Ovary (tissue), 9 donors: ENCODE measurements around the gene SPATC1L. TPM values are rescaled to one million over a fixed set of nuclear protein-coding genes. Genes with fewer than 3 reads are reported as not detected.

ENCODE experiments used
- DNase-seq, 5 donors: peaks; one replicate each; pipeline ENCODE4 v3.0.0-alpha.2; 2019 to 2020
- H3K27ac ChIP-seq, 2 donors: fragments of 200-600 bp; one replicate each; pipeline versions ENCODE4 v1.5.1 to v1.8.0; 2019 to 2022
- H3K27me3 ChIP-seq: fragments of 200-600 bp; one replicate; pipeline ENCODE4 v1.8.0; 2022
- H3K36me3 ChIP-seq: fragments of 200-600 bp; sonication (generic); one replicate; pipeline ENCODE4 v1.5.1; 2019
- H3K4me1 ChIP-seq: one replicate; pipeline ENCODE4 v1.8.1; 2013; ENCODE audit warnings: mild to moderate bottlenecking, moderate library complexity; ENCODE audit not compliant: insufficient read depth
- H3K4me3 ChIP-seq: fragments of 200-600 bp; sonication (generic); one replicate; pipeline ENCODE4 v1.5.1; 2017
- H3K9me3 ChIP-seq, 2 donors: fragments of 200-600 bp in 1 of 2; sonication (generic) in 1 of 2; one replicate each; pipeline versions ENCODE4 v1.5.1 to v1.8.1; 2013 to 2019; ENCODE audit warnings: mild to moderate bottlenecking in 1 of 2, moderate library complexity in 1 of 2
- EP300 ChIP-seq: sonication (generic); formaldehyde crosslinking; IDR thresholded peaks from one replicate; pipeline ENCODE4 v1.6.1; 2017; ENCODE audit warnings: antibody characterized with exemption
- POLR2A ChIP-seq: fragments of 450-650 bp; IDR thresholded peaks from one replicate; pipeline ENCODE4 v1.6.1; 2017; ENCODE audit warnings: antibody characterized with exemption, mild to moderate bottlenecking, moderate library complexity
- WGBS, 3 donors: extraction: QIAGEN DNeasy Blood & Tissue Kit in 1 of 3; methylation state at CpG; one replicate each; pipeline versions ENCODE4 v1.1.5 to v1.1.7; 2013 to 2017; 5-methylcytosine and 5-hydroxymethylcytosine counted together
- intact Hi-C, 4 donors: fragments of 100-400 bp; cut with DNase I; formaldehyde crosslinking; loops; one replicate each; pipeline versions ENCODE4 v1.11.0 to v1.15.1; 2022 to 2023
- polyA plus RNA-seq, 2 donors: library from polyadenylated mRNA; stranded (reverse); fragments of 200-250 nt in 1 of 2; fragments of 350-450 nt in 1 of 2; fragmentation: Illumina TruSeq in 1 of 2; extraction: RNeasy Lipid Tissue Mini Kit (QIAGEN cat#74804) in 1 of 2; gene quantifications; one replicate each; pipeline ENCODE4 v1.2.3, GENCODE V29; 2013 to 2014
- total RNA-seq, 7 donors: library from RNA; depleted of rRNA in 2 of 7; stranded (reverse); fragments of >200 nt in 2 of 7; fragmentation: NEBNext Ultra II Directional in 3 of 7; extraction: Animal tissue kit (Norgen Biotek cat#: 25700) in 3 of 7; gene quantifications; one replicate each; pipeline versions ENCODE4 v1.1.0 to v1.2.4, GENCODE V29; 2016 to 2023
- TF ChIP-seq, protein P1 (sequence below), 3 donors: fragments of 450-650 bp in 2 of 3; fragments of 200-600 bp in 1 of 3; IDR thresholded peaks; one replicate each; pipeline versions ENCODE4 v1.5.1 to v1.8.0; 2016 to 2022; ENCODE audit warnings: antibody characterized with exemption in 3 of 3, mild to moderate bottlenecking in 1 of 3
- donor health status: DM: no; HTN: no; CAD: no; lungs with moderate emphysema.
- donor health status: DM: no; HTN: no; CAD: no.
- donor health status: Bipolar disorder and iron deficiency.
- donor health status: DM: yes; HTN: yes; CAD: no.
- donor health status: DM: no; HTN: no; CAD: no.
- donor health status: DM: yes; HTN: yes; CAD: no.

SPATC1L gene
- total and polyA plus RNA-seq, 9 donors: 2.8 to 21.3 (median 14.9) TPM

DNA sequence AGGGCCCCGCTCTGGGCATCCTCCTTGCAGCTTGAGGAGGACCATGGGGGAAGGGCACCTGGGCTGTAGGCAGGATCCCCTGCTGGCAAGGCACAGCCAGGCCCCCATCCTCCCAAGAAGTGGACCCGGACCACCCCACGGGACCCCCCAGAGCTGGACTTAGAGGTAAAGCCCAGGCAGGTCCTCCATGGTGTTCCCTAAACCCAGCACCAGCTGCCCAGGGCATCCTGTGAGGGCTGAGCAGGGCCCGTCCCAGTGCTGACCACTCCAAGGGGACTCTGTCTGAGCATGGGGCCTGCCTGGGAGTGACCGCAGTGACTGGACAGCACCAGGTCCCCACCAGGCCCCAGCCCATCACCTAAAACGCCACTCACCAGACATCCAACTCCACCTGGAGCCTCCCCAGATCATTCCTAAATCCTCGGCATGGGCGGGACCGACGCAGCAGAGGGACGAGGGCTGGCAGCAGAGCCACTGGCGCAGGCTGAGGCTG is 65.1 kb downstream of the SPATC1L start:
- 90 to 93% (median 90%) methylated on average over 12 of the region's 12 CpGs for WGBS, 3 donors
- Histone ChIP-seq H3K9me3 (no peaks in the 10 kb centered on the region), H3K27me3 (no peaks in the 10 kb centered on the region), H3K36me3 (no peaks in the 10 kb centered on the region), H3K4me3 (no peak overlapping the region), H3K27ac (no peak overlapping the region), H3K4me1 (no peaks in the 10 kb centered on the region)
- TF ChIP-seq, protein P1, sequence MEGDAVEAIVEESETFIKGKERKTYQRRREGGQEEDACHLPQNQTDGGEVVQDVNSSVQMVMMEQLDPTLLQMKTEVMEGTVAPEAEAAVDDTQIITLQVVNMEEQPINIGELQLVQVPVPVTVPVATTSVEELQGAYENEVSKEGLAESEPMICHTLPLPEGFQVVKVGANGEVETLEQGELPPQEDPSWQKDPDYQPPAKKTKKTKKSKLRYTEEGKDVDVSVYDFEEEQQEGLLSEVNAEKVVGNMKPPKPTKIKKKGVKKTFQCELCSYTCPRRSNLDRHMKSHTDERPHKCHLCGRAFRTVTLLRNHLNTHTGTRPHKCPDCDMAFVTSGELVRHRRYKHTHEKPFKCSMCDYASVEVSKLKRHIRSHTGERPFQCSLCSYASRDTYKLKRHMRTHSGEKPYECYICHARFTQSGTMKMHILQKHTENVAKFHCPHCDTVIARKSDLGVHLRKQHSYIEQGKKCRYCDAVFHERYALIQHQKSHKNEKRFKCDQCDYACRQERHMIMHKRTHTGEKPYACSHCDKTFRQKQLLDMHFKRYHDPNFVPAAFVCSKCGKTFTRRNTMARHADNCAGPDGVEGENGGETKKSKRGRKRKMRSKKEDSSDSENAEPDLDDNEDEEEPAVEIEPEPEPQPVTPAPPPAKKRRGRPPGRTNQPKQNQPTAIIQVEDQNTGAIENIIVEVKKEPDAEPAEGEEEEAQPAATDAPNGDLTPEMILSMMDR (IDR thresholded peaks at IDR 0.05): no peak
- TF ChIP-seq POLR2A: no peak
- no peak for TF ChIP-seq EP300
- intact Hi-C loops: no loop called here
- peak; percentile 10 to 35 (median 20) for DNase-seq

DNA sequence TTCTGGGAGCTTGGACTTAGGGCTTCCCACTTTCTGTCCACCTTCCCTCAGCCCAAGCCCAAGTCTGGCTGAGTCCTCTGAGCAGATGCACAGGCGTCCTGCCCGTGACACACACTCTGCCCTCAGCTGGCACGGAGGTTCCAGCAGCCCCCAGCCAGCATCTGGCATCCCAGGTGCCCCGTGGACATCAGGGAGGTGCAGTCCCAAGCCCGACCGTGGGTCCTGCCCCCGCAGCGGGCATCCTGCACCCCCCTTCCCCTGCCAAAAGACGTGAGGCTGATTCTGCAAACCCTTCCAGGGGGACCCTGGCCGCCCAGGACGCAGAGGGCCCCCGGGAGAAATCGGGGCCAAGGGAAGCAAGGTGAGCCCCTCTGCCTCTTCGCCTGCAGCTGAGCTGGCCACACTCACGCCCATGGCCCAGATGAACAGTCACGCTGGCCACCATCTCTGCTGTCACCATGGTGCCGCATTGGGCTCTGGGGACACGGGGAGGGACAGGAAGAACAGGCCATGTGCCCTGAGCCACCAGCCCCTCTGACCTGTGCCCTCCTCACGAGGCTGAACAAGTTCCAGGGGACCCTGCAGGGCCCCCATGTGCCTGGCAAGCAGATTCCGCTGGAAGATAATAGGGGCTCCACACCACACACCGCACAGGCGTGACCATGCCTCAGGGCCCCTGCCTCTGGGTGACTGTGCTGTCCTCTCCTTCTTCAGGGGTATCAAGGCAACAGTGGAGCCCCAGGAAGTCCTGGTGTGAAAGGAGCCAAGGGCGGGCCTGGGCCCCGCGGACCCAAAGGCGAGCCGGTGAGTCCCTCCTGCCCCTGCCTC is 65.7 kb downstream of the SPATC1L start:
- H3K27ac ChIP-seq: no peak overlapping the region
- no peaks in the 10 kb centered on the region for H3K36me3 ChIP-seq
- H3K9me3 ChIP-seq: no peaks in the 10 kb centered on the region
- intact Hi-C loops: no loop called here
- peak; percentile 7 to 37 (median 20) for DNase-seq
- H3K27me3 ChIP-seq: no peaks in the 10 kb centered on the region
- TF ChIP-seq POLR2A (no peak), EP300 (no peak)
- TF ChIP-seq, protein P1 (IDR thresholded peaks at IDR 0.05): no peak
- WGBS, 3 donors: 84 to 88% (median 86%) methylated on average over 26 to 27 of the region's 27 CpGs
- no peaks in the 10 kb centered on the region for H3K4me1 ChIP-seq
- H3K4me3 ChIP-seq: no peak overlapping the region

DNA sequence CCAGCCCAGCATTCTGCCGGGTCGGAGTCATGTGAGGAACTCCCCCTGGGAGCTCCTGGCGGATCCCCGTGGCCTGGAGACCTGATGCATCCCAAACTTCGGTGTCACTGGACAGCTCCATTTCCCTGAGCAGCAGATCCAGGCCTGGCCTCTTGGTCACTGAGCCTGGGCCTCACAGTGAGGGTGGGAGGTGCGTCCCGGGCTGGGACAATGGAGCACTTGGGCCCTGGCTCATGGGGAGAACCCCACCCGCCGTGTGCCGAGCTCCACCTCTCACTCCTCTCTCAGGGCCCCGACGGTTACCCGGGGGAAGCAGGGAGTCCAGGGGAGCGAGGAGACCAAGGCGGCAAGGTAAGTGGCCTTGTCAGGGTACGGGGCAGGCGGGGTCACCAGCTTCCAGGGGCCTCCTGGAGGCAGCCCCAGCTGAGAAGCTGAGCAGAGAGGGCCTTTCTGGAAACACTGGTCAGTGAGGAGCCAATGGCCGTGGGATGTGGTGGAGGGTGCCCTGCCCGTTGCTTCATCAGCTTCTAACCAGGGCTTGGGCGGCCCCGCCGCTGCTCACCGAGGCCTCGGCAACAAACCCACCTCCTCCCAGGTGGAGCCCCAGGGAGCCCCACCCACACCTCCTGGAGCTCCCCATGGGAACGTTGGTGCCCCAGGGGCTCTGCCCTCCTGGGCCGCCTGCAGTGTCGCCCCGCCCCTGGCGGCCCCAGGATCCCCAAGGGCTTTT is 66.5 kb downstream of the SPATC1L start:
- Histone ChIP-seq H3K9me3 (no peaks in the 10 kb centered on the region), H3K4me3 (no peak overlapping the region), H3K4me1 (no peaks in the 10 kb centered on the region), H3K27ac (no peak overlapping the region), H3K27me3 (no peaks in the 10 kb centered on the region), H3K36me3 (no peaks in the 10 kb centered on the region)
- intact Hi-C loops: no loop called here
- TF ChIP-seq, protein P1 (IDR thresholded peaks at IDR 0.05): no peak
- no peak for TF ChIP-seq POLR2A
- TF ChIP-seq EP300: no peak
- peak; percentile 11 to 33 (median 21) for DNase-seq
- 77 to 85% (median 81%) methylated on average over 28 to 29 of the region's 29 CpGs for WGBS, 3 donors

DNA sequence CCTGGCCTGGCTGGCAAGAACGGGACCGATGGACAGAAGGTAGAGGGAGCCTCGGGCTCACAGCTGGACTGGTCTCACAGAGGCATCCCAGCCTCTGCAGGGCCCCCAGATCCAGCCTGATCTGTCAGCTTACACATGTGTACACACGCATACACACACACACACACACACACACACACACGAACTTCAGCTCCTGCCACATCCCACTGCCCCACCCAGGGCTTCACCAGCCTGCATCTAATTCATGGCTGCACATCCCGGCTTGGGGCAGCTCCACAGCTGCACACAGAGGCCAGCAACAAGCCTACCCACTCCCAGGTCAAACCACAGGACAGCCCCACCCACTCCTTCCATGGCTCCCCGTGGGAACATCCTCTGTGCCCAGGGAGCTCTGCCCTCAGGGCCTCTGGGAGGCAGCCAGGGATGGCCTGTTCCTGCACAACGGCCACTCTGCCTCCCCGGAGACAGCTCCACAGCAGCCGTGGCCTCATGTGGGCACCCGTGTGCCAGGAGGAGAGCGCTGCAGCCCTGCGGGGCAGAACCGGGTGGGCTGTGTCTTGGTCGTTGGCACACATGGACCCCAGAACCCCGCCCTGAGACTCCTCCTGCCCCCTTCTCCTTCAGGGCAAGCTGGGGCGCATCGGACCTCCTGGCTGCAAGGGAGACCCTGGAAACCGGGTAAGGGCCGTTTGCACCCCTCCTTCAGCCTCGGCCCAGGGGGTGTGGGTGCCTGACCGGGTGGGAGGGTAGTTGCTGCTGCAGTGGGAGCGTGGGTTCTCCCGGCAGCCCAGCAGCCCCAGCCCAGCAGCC is 67.3 kb downstream of the SPATC1L start:
- 71 to 77% (median 73%) methylated on average over 24 of the region's 24 CpGs for WGBS, 3 donors
- TF ChIP-seq EP300 (no peak), POLR2A (no peak)
- TF ChIP-seq, protein P1 (IDR thresholded peaks at IDR 0.05): no peak
- no peaks in the 10 kb centered on the region for H3K27me3 ChIP-seq
- no peaks in the 10 kb centered on the region for H3K36me3 ChIP-seq
- intact Hi-C loops: no loop called here
- H3K4me3 ChIP-seq: no peak overlapping the region
- H3K4me1 ChIP-seq: no peaks in the 10 kb centered on the region
- no peak overlapping the region for H3K27ac ChIP-seq
- DNase-seq: peak; percentile 9 to 32 (median 21)
- H3K9me3 ChIP-seq: no peaks in the 10 kb centered on the region
